GM19467 (cell line): ENCODE measurements around the gene VEGFA.

Experiments
- ATAC-seq: cut with Tn5 transposase; IDR thresholded peaks from one replicate; pipeline ENCODE4 v1.9.1; 2021; ENCODE audit warnings: mild to moderate bottlenecking, moderate library complexity; ENCODE audit not compliant: unreplicated experiment

VEGFA gene

DNA sequence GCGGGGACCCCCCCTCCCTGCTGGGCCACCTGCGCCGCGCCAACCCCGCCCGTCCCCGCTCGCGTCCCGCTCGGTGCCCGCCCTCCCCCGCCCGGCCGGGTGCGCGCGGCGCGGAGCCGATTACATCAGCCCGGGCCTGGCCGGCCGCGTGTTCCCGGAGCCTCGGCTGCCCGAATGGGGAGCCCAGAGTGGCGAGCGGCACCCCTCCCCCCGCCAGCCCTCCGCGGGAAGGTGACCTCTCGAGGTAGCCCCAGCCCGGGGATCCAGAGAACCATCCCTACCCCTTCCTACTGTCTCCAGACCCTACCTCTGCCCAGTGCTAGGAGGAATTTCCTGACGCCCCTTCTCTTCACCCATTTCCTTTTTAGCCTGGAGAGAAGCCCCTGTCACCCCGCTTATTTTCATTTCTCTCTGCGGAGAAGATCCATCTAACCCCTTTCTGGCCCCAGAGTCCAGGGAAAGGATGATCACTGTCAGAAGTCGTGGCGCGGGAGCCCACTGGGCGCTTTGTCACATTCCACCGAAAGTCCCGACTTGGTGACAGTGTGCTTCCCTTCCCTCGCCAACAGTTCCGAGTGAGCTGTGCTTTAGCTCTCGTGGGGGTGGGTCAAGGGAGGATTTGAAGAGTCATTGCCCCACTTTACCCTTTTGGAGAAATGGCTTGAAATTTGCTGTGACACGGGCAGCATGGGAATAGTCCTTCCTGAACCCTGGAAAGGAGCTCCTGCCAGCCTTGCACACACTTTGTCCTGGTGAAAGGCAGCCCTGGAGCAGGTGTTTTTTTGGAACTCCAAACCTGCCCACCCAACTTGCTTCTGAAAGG lies 2.1 kb downstream of the VEGFA start:
- no peak for ATAC-seq

DNA sequence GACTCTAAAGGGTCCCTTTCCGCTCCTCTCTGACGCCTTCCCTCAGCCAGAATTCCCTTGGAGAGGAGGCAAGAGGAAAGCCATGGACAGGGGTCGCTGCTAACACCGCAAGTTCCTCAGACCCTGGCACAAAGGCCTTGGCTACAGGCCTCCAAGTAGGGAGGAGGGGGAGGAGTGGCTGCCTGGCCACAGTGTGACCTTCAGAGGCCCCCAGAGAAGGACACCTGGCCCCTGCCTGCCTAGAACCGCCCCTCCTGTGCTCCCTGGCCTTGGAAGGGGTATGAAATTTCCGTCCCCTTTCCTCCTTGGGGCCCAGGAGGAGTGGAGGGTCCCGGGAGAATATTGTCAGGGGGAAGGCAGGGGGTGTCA lies 2.7 kb downstream of the VEGFA start:
- no peak for ATAC-seq

DNA sequence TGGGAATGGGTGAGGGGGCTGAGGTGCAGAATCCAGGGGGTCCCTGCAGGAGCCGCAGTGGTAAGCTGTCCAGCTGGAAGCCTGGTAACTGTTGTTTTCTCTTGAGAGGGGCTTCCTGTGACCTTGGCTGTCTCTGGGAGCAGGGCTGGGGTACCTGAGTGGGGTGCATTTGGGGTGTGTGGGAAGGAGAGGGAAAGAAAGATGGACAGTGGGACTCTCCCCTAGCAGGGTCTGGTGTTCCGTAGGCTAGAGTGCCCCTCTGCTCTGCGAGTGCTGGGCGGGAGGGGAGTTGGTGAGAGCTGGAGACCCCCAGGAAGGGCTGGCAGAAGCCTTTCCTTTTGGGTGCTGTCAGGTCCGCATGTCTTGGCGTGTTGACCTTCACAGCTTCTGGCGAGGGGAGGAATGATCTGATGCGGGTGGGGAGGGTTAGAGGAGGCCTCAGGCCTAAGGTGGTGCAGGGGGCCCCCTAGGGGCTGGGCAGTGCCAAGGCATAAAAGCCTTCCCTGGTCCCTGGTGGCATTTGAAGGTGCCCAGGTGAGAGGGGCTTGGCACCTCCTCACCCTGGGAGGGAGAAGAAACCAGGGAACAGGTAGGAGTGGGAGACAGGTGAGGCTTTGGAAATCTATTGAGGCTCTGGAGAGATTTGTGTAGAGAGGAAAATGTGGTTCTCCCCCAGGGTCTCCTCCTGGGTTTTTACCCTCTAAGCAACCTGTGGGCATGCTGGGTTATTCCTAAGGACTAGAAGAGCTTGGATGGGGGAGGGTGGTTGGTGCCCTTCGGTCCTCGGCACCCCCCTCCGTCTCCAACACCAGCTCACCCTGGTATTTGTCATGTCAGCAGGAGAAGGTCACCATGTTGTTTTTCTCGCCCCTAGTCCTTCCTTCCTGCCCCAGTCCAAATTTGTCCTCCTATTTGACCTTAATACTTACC lies 3.3 kb downstream of the VEGFA start:
- no peak for ATAC-seq

DNA sequence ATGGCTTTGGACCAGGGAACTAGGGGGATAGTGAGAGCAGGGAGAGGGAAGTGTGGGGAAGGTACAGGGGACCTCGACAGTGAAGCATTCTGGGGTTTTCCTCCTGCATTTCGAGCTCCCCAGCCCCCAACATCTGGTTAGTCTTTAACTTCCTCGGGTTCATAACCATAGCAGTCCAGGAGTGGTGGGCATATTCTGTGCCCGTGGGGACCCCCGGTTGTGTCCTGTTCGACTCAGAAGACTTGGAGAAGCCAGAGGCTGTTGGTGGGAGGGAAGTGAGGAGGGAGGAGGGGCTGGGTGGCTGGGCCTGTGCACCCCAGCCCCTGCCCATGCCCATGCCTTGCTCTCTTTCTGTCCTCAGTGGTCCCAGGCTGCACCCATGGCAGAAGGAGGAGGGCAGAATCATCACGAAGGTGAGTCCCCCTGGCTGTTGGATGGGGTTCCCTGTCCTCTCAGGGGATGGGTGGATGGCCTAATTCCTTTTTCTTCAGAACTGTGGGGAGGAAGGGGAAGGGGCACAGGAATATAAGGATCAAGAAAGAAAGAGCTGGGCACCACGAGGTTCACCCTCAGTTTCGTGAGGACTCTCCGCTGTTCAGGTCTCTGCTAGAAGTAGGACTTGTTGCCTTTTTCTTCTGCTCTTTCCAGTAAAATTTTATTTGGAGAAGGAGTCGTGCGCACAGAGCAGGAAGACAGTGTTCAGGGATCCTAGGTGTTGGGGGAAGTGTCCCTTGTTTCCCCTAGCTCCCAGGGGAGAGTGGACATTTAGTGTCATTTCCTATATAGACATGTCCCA lies 4.2 kb downstream of the VEGFA start:
- no peak for ATAC-seq

DNA sequence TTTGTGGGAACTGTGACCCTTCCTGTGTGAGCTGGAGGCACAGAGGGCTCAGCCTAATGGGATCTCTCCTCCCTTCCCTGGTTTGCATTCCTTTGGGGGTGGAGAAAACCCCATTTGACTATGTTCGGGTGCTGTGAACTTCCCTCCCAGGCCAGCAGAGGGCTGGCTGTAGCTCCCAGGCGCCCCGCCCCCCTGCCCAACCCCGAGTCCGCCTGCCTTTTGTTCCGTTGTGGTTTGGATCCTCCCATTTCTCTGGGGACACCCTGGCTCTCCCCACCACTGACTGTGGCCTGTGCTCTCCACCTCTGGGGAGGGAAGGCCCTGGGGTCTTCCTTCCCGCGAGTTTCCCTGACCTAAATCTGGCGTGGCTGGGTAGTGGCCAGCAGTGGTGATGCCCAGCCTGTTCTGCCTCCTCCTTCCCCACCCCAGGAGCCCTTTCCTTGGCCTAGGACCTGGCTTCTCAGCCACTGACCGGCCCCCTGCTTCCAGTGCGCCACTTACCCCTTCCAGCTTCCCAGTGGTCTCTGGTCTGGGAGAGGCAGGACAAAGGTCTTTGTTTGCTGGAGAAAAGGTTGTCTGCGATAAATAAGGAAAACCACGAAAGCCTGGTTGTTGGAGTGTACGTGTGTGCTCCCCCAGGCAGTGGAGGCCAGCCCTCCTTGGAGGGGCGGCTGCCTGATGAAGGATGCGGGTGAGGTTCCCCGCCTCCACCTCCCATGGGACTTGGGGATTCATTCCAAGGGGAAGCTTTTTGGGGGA lies 4.9 kb downstream of the VEGFA start:
- ATAC-seq, result no peak

DNA sequence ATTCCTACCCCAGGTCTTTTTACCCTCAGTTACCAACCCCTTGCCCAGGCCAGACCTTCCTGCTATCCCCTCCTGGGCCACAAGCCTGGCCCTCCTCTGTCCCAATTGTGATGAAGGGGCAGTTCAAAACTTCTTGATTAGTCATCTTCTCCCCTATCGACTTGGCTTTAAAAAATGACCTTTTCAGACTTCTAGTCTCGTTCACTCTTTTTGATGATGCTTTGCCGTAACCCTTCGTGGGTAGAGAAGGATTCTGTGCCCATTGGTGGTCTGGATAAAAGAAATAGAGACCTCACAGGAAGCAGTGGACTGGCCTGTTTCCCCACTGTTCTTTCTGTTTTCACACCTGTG lies 5.5 kb downstream of the VEGFA start:
- no peak for ATAC-seq

DNA sequence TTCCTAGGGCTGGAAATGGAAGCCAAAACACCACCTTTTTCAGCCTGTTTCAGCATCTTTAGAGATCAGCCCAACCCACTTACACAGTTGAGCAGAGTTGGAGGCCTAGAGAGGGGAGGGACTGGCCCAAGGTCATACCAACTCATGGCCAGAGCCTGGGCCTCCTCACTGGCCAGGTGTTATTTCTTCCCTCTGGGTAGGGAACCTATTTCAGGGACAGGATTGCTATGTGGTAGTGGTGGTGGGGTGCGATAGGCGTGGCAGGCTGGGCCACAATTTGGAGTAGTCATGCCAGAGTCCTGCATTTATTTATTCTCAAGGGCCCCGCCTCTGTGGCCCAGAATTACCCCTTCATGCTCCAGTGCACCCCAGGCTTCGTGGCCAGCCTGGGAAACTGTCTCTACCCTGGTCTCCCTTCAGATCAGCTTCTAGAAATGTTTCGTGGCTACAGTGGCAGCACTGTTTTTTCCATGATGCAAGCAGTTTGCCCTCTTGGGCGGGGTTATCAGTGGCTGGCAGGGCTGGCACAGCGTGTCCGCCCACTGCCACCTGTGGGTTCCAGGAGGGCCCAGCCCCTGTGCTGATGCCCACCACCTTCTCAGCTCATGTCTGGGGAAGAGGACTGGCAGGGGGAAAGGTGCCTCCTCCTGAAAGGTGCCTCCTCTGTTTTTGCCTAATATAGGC lies 6.2 kb downstream of the VEGFA start:
- ATAC-seq, result no peak

DNA sequence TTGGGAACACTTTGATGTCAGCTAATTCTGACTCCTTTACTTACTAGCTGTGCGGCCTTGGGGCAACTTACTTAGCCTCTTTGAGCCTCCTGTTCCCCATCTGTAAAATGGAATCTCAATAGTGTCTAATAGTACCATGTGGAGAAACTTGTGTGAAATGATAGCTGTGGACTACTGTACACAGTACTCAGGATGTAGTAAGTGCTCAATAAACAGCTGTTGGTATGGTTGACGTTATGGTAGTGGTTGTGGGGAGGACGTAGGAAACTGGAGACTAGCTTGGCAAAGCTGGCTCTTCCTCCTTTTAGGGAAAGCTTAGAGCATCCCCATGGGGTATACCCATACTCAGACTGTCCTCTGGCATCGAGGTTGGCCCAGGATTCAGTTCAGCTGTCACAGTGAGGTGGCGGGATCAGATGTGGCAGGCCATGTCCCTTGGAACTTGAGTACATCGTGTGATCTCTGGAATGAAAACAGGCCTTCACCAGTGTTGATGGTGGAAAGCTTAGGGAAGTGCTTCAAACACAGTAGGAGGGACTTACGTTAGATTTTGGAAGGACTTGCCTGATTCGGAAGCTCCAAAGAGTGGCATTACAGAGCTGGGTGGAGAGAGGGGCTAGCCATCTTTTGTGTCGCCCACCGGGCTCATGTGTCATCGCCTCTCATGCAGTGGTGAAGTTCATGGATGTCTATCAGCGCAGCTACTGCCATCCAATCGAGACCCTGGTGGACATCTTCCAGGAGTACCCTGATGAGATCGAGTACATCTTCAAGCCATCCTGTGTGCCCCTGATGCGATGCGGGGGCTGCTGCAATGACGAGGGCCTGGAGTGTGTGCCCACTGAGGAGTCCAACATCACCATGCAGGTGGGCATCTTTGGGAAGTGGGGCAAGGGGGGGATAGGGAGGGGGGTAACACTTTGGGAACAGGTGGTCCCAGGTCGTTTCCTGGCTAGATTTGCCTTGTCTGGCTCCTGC lies 7.1 kb downstream of the VEGFA start:
- ATAC-seq, result no peak

DNA sequence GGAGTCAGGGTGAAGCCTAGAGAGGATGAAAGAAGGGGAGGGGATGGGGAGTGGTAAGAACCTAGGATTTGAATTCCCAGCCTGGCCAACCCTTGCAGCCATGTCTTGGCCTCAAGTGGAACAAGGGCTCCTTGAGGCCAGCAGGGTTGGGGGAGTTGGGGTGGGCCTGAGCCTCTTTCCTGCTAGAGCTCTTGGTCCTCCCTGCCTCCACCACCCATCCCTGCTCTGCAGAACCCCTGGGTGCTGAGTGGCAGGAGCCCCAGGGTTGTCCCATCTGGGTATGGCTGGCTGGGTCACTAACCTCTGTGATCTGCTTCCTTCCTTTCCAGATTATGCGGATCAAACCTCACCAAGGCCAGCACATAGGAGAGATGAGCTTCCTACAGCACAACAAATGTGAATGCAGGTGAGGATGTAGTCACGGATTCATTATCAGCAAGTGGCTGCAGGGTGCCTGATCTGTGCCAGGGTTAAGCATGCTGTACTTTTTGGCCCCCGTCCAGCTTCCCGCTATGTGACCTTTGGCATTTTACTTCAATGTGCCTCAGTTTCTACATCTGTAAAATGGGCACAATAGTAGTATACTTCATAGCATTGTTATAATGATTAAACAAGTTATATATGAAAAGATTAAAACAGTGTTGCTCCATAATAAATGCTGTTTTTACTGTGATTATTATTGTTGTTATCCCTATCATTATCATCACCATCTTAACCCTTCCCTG lies 8.3 kb downstream of the VEGFA start:
- ATAC-seq, result no peak

DNA sequence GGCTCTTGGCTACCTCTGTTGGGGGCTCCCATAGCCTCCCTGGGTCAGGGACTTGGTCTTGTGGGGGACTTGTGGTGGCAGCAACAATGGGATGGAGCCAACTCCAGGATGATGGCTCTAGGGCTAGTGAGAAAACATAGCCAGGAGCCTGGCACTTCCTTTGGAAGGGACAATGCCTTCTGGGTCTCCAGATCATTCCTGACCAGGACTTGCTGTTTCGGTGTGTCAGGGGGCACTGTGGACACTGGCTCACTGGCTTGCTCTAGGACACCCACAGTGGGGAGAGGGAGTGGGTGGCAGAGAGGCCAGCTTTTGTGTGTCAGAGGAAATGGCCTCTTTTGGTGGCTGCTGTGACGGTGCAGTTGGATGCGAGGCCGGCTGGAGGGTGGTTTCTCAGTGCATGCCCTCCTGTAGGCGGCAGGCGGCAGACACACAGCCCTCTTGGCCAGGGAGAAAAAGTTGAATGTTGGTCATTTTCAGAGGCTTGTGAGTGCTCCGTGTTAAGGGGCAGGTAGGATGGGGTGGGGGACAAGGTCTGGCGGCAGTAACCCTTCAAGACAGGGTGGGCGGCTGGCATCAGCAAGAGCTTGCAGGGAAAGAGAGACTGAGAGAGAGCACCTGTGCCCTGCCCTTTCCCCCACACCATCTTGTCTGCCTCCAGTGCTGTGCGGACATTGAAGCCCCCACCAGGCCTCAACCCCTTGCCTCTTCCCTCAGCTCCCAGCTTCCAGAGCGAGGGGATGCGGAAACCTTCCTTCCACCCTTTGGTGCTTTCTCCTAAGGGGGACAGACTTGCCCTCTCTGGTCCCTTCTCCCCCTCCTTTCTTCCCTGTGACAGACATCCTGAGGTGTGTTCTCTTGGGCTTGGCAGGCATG lies 9.2 kb downstream of the VEGFA start:
- ATAC-seq, result no peak

DNA sequence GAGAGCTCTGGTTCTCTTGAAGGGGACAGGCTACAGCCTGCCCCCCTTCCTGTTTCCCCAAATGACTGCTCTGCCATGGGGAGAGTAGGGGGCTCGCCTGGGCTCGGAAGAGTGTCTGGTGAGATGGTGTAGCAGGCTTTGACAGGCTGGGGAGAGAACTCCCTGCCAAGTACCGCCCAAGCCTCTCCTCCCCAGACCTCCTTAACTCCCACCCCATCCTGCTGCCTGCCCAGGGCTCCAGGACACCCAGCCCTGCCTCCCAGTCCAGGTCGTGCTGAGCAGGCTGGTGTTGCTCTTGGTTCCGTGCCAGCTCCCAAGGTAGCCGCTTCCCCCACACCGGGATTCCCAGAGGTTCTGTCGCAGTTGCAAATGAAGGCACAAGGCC lies 9.8 kb downstream of the VEGFA start:
- no peak for ATAC-seq

DNA sequence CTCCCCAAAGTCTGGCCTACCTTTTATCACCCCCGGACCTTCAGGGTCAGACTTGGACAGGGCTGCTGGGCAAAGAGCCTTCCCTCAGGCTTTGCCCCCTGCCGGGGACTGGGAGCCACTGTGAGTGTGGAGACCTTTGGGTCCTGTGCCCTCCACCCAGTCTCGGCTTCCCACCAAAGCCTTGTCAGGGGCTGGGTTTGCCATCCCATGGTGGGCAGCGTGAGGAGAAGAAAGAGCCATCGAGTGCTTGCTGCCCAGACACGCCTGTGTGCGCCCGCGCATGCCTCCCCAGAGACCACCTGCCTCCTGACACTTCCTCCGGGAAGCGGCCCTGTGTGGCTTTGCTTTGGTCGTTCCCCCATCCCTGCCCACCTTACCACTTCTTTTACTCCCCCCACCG lies 10.3 kb downstream of the VEGFA start:
- ATAC-seq, result no peak

DNA sequence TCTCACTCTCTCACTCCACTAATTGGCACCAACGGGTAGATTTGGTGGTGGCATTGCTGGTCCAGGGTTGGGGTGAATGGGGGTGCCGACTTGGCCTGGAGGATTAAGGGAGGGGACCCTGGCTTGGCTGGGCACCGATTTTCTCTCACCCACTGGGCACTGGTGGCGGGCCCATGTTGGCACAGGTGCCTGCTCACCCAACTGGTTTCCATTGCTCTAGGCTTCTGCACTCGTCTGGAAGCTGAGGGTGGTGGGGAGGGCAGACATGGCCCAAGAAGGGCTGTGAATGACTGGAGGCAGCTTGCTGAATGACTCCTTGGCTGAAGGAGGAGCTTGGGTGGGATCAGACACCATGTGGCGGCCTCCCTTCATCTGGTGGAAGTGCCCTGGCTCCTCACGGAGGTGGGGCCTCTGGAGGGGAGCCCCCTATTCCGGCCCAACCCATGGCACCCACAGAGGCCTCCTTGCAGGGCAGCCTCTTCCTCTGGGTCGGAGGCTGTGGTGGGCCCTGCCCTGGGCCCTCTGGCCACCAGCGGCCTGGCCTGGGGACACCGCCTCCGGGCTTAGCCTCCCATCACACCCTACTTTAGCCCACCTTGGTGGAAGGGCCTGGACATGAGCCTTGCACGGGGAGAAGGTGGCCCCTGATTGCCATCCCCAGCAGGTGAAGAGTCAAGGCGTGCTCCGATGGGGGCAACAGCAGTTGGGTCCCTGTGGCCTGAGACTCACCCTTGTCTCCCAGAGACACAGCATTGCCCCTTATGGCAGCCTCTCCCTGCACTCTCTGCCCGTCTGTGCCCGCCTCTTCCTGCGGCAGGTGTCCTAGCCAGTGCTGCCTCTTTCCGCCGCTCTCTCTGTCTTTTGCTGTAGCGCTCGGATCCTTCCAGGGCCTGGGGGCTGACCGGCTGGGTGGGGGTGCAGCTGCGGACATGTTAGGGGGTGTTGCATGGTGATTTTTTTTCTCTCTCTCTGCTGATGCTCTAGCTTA lies 11.2 kb downstream of the VEGFA start:
- ATAC-seq, result no peak

DNA sequence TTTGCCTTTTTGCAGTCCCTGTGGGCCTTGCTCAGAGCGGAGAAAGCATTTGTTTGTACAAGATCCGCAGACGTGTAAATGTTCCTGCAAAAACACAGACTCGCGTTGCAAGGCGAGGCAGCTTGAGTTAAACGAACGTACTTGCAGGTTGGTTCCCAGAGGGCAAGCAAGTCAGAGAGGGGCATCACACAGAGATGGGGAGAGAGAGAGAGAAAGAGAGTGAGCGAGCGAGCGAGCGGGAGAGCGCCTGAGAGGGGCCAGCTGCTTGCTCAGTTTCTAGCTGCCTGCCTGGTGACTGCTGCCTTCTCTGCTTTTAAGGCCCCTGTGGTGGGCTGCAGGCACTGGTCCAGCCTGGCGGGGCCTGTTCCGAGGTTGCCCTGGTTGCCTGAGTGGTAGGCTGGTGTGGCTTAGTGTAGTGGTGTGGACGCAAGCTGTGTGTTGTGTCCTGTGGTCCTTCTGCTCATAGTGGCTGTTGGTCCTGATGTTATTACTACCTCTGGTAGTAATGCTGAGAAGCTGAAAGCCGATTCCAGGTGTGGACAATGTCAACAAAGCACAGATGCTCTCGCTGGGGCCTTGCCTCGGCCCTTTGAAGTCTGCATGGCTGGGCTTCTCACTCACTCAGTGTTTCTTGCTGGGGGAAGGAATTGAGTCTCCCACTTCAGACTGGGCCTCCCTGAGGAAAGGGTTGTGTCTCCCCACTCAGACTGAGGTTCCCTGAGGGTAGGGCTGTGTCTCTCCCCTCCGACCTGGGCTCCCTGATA lies 12.1 kb downstream of the VEGFA start:
- ATAC-seq, result no peak

DNA sequence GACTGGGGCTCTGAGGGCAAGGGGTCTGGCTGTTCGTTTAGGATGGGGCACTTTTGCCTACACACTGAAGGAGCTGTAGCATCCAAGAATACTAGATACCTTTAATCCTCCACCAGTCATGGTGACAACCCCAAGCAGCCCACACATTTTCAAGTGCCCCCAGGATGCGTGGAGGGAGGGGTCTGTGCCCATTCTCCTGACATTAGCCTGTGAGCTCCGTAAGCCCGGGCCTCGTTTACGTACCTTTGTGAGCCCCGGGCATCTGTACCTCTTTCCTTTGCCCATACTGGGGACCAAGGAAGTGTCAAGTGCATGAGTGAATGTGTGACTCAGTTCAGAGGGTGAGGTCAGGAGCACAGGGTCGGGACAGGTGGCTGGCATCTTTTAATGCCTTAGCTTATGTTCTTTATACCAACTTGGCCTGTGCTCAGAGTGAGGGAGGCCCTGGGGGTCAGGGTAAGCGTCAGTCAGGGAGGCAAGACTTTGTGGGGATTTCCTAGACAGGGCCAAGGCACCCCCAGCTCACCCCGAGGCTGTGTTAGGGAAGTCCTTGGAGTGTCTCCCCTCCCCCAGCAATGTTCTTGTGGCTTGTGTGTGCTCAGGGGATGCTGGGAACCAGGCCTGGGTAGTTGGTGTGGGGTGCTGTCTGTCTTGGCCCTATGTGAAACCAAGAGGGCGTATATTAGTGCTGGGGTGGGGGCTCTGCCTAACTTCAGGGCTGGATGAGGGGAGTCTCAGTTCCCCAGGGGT lies 12.9 kb downstream of the VEGFA start:
- no peak for ATAC-seq
